Common myeloid progenitor, CD34-positive (primary cell): ENCODE measurements around the gene ADD1.
"Not testable (repeated sequence)": the region's sequence is repeated elsewhere in the genome, so short reads cannot be mapped to it uniquely, and the experiment has no call there.

ENCODE experiments used
- CTCF ChIA-PET: fragments of 350-600 bp; sonication (Branson Sonifier 250); formaldehyde crosslinking; loops from one replicate; lab custom pipeline; 2021; ENCODE audit warnings: antibody characterized with exemption; lab: Charles Lee
- POLR2A ChIA-PET: fragments of 350-600 bp; sonication (Branson Sonifier 250); formaldehyde crosslinking; loops from one replicate; lab custom pipeline; 2021; ENCODE audit warnings: antibody characterized with exemption; lab: Charles Lee
- DNase-seq, 3 donors: peaks; one replicate each; pipeline versions ENCODE4 v3.0.0 to v3.0.0-alpha.2; 2013
- H3K27ac ChIP-seq, 2 experiments: 1 replicate in 1 of 2; 2 replicates in 1 of 2; pipeline ENCODE4 v1.7.0; 2013; ENCODE audit warnings: inconsistent platforms in 2 of 2, low read length in 2 of 2, mild to moderate bottlenecking in 2 of 2, low read depth in 1 of 2, moderate library complexity in 1 of 2; ENCODE audit not compliant: severe bottlenecking in 2 of 2, insufficient read depth in 1 of 2, poor library complexity in 1 of 2
- H3K27me3 ChIP-seq, 5 experiments: replicated peaks in 2 of 5; 1 replicate in 3 of 5; 2 replicates in 2 of 5; pipeline versions ENCODE4 v1.6.1 to v1.7.0; 2013; ENCODE audit warnings: low read length in 4 of 5, mild to moderate bottlenecking in 2 of 5, moderate library complexity in 2 of 5, inconsistent platforms in 1 of 5; ENCODE audit not compliant: insufficient read depth in 5 of 5, control insufficient read depth in 4 of 5
- H3K36me3 ChIP-seq, 4 experiments: 1 replicate in 2 of 4; 2 replicates in 2 of 4; pipeline versions ENCODE4 v1.6.1 to v1.7.0; 2013; ENCODE audit warnings: low read length in 3 of 4, control low read depth in 1 of 4, mild to moderate bottlenecking in 1 of 4; ENCODE audit not compliant: control insufficient read depth in 4 of 4, insufficient read depth in 4 of 4
- H3K4me1 ChIP-seq, 4 experiments: 1 replicate in 3 of 4; 2 replicates in 1 of 4; pipeline versions ENCODE4 v1.6.1 to v1.7.1; 2013; ENCODE audit warnings: low read length in 3 of 4, mild to moderate bottlenecking in 3 of 4, control low read depth in 1 of 4, inconsistent platforms in 1 of 4, moderate library complexity in 1 of 4; ENCODE audit not compliant: control insufficient read depth in 4 of 4, insufficient read depth in 4 of 4; ENCODE audit errors: control extremely low read depth in 1 of 4
- H3K4me3 ChIP-seq, 7 experiments: 1 replicate in 4 of 7; 2 replicates in 3 of 7; pipeline versions ENCODE4 v1.5.1 to v1.7.0; 2013; ENCODE audit warnings: mild to moderate bottlenecking in 7 of 7, low read length in 6 of 7, moderate library complexity in 6 of 7, inconsistent platforms in 2 of 7, low read depth in 2 of 7, control low read depth in 1 of 7; ENCODE audit not compliant: insufficient read depth in 4 of 7, control insufficient read depth in 1 of 7; ENCODE audit errors: extremely low read depth in 1 of 7
- H3K9me3 ChIP-seq, 5 experiments: 1 replicate in 4 of 5; 2 replicates in 1 of 5; pipeline versions ENCODE4 v1.6.1 to v1.7.1; 2013; ENCODE audit warnings: low read length in 4 of 5, mild to moderate bottlenecking in 2 of 5, inconsistent platforms in 1 of 5, low read depth in 1 of 5, moderate library complexity in 1 of 5; ENCODE audit not compliant: control insufficient read depth in 4 of 5, insufficient read depth in 2 of 5; ENCODE audit errors: control extremely low read depth in 1 of 5
- WGBS: methylation state at CpG from one replicate; pipeline ENCODE4 v1.1.5; 2013; ENCODE audit not compliant: insufficient coverage; 5-methylcytosine and 5-hydroxymethylcytosine counted together

Gene ADD1

DNA sequence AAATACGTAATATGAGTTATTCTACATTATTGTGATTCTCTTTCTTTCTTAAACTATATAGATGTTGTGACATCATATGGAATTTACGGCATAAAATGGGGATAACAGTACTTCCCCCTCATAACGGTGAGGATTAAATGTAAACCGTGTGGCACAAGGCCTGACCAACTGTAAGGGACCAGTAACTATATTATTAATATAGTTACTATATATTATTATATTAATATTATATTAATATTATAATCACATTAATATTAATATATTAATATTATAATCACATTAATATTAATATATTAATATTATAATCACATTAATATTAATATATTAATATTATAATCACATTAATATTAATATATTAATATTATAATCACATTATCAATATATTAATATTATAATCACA, 116.8 kb downstream of the ADD1 start:
- H3K4me3 ChIP-seq, POLR2A ChIA-PET, H3K27me3 ChIP-seq, H3K9me3 ChIP-seq, DNase-seq, H3K27ac ChIP-seq: not testable (repeated sequence)
- no CpG with 5 or more reads among the region's 4 CpGs for WGBS
- peaks cover 9 to 40% (median 29%) of the 10 kb centered on the region in 4 experiments for H3K36me3 ChIP-seq
- H3K4me1 ChIP-seq: peaks cover 8 to 35% (median 28%) of the 10 kb centered on the region in 4 experiments
- CTCF ChIA-PET: interaction anchor here (0.8 to 1.2 kb wide), 2 partner anchors 10 to 76 kb away, joined by 3 read pairs; no protein-coding TSS in a partner anchor

DNA sequence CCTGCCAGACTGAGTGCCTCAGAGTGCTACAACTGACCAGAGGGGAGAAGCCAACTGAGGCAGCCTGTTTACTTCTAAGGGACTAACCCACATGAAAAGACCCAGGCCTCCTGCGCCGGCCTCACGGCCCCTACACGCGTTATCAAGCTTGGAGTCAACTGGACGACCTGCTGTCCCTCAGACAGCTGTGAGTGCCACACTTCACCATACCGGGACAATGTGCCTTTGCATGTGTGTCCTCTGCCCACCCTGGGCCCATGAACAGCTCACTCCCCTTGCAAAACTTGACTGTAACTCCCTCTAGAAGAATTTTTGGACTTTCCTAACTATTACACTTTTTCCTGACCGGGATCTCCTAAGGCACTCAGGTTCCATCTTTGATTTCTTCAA, 117.8 kb downstream of the ADD1 start:
- Histone ChIP-seq H3K4me1 (peaks cover 8 to 35% (median 28%) of the 10 kb centered on the region in 4 experiments), H3K36me3 (peaks cover 6 to 32% (median 21%) of the 10 kb centered on the region in 4 experiments), H3K27ac (no peak overlapping the region), H3K4me3 (peak overlapping the region in 3 of 7 experiments; percentile 72 to 91 (median 86)), H3K9me3 (no peaks in the 10 kb centered on the region), H3K27me3 (no peaks in the 10 kb centered on the region)
- POLR2A ChIA-PET: interaction anchor here (0.7 kb wide), 1 partner anchor 10 kb away, joined by 3 read pairs; no protein-coding TSS in a partner anchor
- DNase-seq: peak in 2 of 3 donors; percentile 69 to 81
- WGBS: 89% methylated on average over 8 of the region's 8 CpGs
- CTCF ChIA-PET: interaction anchor here (1.1 to 8.1 kb wide), 7 partner anchors 10 to 202 kb away, joined by 3 to 51 read pairs (median 6); no protein-coding TSS in a partner anchor

DNA sequence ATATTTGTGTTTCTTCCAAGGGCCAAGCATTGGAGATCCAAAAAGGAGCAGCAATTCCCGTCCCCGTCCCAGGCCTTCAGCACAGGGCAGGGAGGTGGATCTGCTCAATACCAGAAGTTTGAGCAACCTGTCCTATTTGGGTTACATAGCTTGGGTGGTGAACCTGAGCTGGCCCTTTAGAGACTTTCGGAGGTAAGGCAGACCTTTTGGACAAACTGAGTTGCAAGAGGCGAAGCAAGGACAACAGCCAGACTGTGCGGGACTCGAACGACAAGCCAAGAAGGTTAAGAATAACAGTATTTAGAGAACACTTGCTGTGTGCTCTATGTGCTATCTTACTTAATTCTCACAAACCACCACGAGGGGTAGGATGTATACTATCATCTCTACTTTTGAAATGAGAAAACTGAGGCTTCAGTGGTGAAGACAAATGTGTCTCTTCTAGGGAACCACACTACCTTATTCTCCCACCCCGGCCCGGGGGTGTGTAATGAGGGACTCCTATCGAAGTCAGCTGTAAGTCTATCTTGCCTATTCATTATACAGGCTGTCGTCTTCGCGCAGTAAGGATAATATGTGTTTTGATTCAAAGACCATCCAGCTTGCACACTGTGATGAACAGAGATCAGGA, 118.3 kb downstream of the ADD1 start:
- Histone ChIP-seq H3K27me3 (no peaks in the 10 kb centered on the region), H3K36me3 (peaks cover 4 to 28% (median 19%) of the 10 kb centered on the region in 4 experiments), H3K27ac (peak overlapping the region in 1 of 2 experiments; percentile 89), H3K9me3 (no peaks in the 10 kb centered on the region), H3K4me3 (peak overlapping the region in 6 of 7 experiments; percentile 62 to 91 (median 79)), H3K4me1 (peaks cover 8 to 35% (median 28%) of the 10 kb centered on the region in 4 experiments)
- peak in 2 of 3 donors; percentile 49 to 65 for DNase-seq
- ChIA-PET POLR2A (interaction anchor here (0.7 to 0.8 kb wide), 2 partner anchors 8 to 10 kb away, joined by 3 read pairs; no protein-coding TSS in a partner anchor), CTCF (interaction anchor here (0.7 to 8.1 kb wide), 10 partner anchors 10 to 203 kb away, joined by 3 to 51 read pairs (median 4); no protein-coding TSS in a partner anchor)
- 47% methylated on average over 5 of the region's 14 CpGs for WGBS

DNA sequence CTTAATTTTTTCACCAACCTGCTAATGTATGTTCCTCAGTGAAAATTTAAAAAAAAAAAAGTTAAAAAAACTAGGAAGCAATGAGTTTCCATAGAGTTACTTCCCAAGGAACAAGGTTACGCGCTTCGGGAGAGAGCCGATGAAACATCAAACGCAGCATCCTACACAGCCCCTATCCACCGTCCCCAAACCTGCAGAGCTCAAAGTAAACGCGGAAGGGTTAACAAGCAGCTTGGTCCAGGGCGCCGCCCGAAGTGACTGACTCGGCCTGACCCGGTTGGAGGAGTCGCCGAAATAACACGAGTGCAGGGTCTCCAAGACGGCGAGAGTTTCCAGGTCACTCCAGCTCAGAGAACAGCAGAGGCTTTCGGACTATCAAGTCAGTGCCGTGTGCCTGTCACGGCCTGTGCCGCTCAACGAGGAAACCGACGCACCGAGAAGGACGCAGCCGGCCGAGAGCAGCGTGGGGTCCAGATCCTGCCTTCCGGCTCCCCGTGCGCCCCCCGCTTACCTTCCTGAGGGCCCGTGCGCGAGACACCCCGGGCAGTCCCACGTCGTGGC, 119.0 kb downstream of the ADD1 start:
- Histone ChIP-seq H3K27me3 (no peaks in the 10 kb centered on the region), H3K4me3 (peak overlapping the region; percentile 62 to 91 (median 73)), H3K9me3 (no peaks in the 10 kb centered on the region), H3K27ac (peak overlapping the region; percentile 54 to 89), H3K36me3 (peaks cover 0 to 21% (median 13%) of the 10 kb centered on the region in 4 experiments), H3K4me1 (peaks cover 8 to 35% (median 28%) of the 10 kb centered on the region in 4 experiments)
- WGBS: 0% methylated on average over 39 of the region's 40 CpGs
- POLR2A ChIA-PET: interaction anchor here (0.8 to 1.5 kb wide), 2 partner anchors 8 to 9 kb away, joined by 3 read pairs; no protein-coding TSS in a partner anchor
- DNase-seq: peak; percentile 60 to 77 (median 68)
- CTCF ChIA-PET: interaction anchor here (0.7 to 8.1 kb wide), 8 partner anchors 11 to 204 kb away, joined by 3 to 51 read pairs (median 5); no protein-coding TSS in a partner anchor

DNA sequence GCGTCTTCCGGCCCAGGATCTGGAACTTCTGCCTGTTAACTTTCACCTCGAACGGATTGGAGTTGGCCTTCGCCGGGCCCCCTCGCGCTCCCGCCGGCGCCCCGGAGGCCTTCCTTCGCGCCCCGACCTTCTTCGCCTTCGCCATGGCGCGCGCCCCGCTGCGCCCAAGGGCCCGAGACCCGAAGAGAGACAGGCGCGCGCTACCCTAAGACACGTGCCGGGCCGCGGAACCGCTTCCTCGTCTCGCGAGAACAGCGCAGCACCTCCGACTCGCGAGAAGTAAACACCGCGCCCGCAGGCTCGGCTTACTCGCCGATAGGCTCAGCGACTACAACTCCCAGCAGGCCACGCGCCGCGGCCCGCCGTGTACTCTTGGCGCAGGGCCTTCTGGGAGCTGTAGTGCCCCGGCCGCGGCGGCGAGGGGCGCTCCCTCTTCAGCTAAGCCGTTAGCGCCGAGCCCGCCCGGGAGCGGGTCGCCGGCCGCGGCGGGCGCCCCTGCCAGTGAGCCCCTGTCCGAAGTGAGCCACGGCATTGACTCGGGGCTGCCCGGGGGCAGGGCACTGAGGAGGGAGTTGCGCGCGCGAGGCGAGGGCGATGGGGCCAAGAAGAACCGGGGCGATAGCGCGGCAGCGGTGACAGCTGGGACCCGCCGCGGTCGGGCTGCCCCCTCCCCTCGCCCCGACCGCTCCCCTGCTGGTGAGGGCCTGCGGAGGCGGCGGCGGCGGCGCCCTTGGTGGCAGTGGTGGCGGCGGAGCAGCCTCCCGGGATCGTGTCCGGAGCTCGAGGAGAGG, 119.7 kb downstream of the ADD1 start, which contains the start of the genes GRK4 and NOP14:
Gene GRK4 (plus strand): TSS at position 397 of the 791 bp plus-strand sequence. CDS start 500 bp downstream, outside the sequence.
Gene NOP14 (minus strand): TSS at position 232 of the 791 bp plus-strand sequence. CDS start 87 bp downstream, at position 145.
- H3K27me3 ChIP-seq: no peaks in the 10 kb centered on the region
- CTCF ChIA-PET: interaction anchor here (0.7 to 8.1 kb wide), 11 partner anchors 10 to 82 kb away, joined by 3 to 51 read pairs (median 4); no protein-coding TSS in a partner anchor
- DNase-seq: peak; percentile 99 to 100 (median 99)
- under 1% methylated on average over 84 of the region's 105 CpGs for WGBS
- H3K27ac ChIP-seq: peak within 1 kb of the TSS; percentile 54 to 89
- peak within 1 kb of the TSS; percentile 62 to 91 (median 73) for H3K4me3 ChIP-seq
- H3K36me3 ChIP-seq: peaks cover 0 to 14% (median 6%) of the 10 kb centered on the region in 4 experiments
- POLR2A ChIA-PET: interaction anchor here (0.6 to 1.9 kb wide), 4 partner anchors 9 to 165 kb away, joined by 3 to 5 read pairs (median 3); no protein-coding TSS in a partner anchor
- peaks cover 8 to 35% (median 28%) of the 10 kb centered on the region in 4 experiments for H3K4me1 ChIP-seq
- no peaks in the 10 kb centered on the region for H3K9me3 ChIP-seq

DNA sequence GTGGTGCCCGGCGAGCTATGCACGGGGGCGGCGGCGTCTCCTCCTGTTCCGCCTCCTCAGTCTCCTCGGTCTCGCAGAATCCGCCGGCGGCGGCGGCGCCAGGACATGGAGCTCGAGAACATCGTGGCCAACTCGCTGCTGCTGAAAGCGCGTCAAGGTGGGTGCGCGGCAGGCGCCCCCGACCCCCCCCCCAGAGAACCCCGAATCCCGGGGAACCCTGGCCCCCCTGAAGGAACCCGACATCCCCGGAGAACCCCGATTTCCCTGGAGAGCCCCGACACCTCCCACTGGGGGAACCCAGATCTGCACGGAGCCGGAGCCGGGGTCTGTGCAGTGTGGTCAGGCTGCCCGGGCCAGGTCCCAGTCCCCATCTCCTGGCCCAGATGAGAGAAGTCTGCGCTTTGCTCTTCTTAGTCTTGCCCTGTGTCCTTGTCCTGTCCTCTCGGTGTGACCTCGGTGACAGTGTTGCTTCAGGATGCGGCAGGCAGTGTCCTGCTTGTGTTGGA, 120.4 kb downstream of the ADD1 start:
- no peak for DNase-seq
- H3K27ac ChIP-seq: peak overlapping the region in 1 of 2 experiments; percentile 61
- POLR2A ChIA-PET: interaction anchor here (0.6 to 1.9 kb wide), 4 partner anchors 9 to 166 kb away, joined by 3 to 5 read pairs (median 3); no protein-coding TSS in a partner anchor
- WGBS: under 1% methylated on average over 23 of the region's 38 CpGs
- H3K4me3 ChIP-seq: peak overlapping the region; percentile 40 to 91 (median 73)
- H3K4me1 ChIP-seq: peaks cover 8 to 35% (median 28%) of the 10 kb centered on the region in 4 experiments
- H3K27me3 ChIP-seq: no peaks in the 10 kb centered on the region
- CTCF ChIA-PET: interaction anchor here (0.5 to 8.1 kb wide), 9 partner anchors 10 to 81 kb away, joined by 3 to 51 read pairs (median 4); no protein-coding TSS in a partner anchor
- H3K36me3 ChIP-seq: peaks cover 0 to 8% (median 1%) of the 10 kb centered on the region in 4 experiments
- H3K9me3 ChIP-seq: no peaks in the 10 kb centered on the region
